HG03442 (cell line): Measurements from ENCODE around the gene INPP4A.
A peak's percentile ranks its signal among the peaks of the same experiment; 100 is the strongest.

Source experiments
- ATAC-seq: cut with Tn5 transposase; IDR thresholded peaks from one replicate; pipeline ENCODE4 v1.9.1; 2021; ENCODE audit warnings: mild to moderate bottlenecking, moderate library complexity; ENCODE audit not compliant: unreplicated experiment

INPP4A gene

DNA sequence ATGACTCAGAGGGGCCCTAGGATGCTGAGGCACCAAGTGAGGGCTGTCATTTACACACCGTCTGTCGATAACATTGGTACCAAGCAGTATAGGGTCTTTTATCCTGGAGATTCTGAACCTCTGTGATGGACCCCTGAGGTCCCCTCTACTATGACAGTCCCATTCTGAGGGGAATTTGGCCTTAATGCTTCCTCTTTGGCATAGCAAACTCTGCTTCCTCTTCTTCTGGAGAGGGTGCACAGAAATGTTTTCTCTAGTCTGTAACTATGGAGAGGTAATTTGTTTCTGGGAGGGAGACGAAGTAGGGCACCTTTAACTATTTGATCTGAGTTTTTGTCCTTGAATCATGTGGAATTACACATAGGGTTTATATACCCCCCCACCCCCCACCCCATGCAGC is 44.8 kb downstream of the INPP4A start:
- ATAC-seq: no peak

DNA sequence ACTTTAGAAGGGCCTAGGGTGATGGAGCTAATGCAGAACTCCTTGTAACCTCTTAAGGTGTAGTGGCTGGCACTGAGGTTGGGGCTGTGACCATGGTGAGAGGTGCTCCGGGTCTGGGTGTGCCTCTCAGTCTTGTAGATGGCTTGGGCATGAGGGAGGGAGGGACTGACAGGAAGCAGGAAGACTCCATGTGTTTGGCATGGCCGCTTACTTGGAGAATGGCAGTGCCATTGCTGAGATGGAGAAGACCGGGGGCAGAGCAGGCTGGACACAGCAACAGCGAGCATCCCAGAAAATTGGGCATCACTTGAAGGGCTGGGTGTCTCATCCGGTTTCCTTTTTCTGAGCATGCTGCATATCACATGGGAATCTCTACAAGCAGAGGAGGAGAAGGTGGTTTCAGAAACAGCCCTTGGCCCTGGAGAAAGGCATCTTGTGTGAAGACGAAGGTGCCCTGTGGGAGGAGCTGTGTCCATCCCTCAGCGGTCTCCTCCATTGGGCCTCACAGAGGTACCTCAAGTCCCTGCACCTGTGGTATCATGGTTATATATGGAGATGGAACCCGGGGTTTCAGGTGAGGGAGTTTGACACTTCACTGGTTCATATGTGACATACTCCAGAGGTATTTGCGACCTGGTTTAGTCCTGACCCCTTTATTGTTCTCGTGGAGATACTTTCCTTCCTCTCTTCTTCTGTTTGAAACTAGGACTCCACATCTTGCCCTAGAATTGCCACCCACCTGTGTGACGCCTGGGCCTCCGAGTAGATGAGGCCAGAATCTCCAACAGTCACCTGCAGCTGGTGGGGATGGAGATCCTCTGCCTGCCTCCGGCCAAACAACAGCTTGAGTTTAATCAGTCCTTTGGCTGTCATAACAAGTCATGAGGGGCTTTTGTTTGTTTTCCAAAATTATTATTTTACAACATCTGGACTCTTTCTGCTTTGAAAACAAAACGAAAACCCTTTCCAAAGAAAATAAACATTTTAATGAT is 45.6 kb downstream of the INPP4A start:
- no peak for ATAC-seq

GRCh38 chr2:98492441-98492840 is 47.8 kb downstream of the INPP4A start:
- no peak for ATAC-seq

GRCh38 chr2:98494699-98495098 is 50.0 kb downstream of the INPP4A start:
- no peak for ATAC-seq

DNA sequence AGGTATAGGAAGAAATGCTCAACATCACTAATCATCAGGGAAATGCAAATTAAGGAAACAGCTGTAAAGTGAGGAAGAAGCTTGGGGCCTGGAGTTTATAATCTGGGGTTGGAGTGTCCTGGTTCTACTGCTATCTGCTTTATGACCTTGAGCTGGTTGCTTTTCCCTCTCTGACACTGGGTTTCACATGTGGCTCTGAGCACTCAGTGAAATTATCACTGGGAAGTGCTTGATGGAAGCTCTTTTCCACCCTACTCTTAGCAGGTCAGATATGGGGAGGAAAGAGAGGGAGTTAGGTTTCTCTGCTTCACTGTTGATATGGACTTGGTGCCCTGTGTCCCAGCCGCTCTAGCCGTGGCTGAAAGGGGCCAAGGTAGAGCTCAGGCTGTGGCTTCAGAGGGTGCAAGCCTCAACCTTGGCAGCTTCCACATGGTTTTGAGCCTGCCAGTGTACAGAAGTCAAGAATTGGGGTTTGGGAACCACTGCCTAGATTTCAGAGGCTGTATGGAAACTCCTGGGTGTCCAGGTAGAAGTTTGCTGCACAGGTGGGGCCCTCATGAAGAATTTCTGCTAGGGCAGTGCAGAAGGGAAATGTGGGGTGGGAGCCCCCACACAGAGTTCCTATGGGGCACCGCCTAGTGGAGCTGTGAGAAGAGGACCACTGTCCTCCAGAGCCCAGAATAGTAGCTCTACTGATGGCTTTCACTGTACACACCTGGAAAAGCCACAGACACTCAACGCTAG is 52.3 kb downstream of the INPP4A start:
- no peak for ATAC-seq

GRCh38 chr2:98498703-98499440 is 54.2 kb downstream of the INPP4A start:
- no peak for ATAC-seq

DNA sequence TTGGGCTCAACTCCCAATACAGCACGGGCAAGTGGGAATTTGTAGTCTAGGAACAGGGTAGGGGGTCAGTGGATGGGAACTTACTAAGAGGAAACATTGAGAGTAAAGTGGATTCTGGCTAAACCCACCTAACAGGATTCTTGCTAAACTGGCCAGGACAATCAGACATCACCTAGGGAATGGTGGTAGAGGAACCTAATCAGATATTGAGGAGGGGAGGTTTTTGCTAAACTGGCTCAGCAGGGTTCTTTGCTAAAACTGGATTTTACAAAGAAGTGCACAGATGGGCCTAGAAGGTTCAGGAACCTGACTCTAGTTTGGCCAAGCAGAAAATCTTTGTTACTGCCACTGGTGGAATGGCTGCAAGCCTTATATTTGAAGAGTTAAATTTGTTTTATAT is 55.9 kb downstream of the INPP4A start:
- no peak for ATAC-seq

DNA sequence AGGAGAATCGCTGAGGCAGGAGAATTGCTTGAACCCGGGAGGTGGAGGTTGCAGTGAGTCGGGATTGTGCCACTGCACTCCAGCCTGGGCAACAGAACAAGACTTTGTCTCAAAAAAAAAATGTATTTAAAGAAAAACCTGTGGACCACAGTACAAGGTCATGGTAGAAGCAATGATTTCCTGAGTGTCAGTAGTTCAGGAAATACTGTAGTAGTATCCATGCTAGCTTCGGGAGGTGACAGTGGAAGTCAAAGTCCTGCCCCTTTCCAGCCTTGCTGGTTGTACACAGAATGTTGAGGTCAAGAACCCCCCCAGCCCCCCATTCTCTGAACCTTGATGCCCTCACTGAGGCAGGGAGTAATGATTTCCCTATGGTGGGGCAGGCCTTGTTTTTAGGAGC is 56.6 kb downstream of the INPP4A start:
- no peak for ATAC-seq

- ATAC-seq: no peak
These were observed 57.2 kb downstream of the INPP4A start for GRCh38 chr2:98501876-98502275.

GRCh38 chr2:98502556-98503335 is 58.1 kb downstream of the INPP4A start:
- ATAC-seq: no peak

DNA sequence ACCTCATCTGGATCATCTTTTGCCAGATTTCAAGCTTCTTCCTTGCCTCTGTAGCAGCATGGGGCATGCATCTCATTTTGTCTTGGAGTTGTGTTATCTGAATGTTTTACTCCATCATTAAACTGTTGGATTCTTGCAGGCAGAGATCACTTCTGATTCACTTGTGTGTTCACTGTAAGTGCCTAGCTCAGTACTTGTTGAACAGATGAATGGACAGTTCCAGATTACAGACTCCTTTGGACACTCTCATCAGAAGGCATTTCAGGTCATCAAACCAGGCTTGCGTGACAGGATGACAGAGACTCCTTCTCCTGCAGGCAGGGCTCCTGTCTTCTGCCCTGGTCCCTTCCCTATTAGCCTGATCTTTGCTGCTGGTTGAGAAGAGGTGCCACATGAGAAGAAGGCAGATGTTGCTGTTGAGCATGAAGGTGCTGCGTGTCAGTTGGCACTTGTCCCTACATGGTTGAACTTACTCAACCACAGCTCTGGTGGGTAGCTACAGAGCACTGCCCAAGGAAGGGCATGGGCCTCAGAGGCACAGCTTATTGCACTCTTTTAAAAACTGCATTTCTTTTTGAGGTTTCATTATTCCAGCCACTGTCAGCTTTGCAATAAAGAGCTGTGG is 58.9 kb downstream of the INPP4A start:
- ATAC-seq: no peak

- ATAC-seq: no peak
These were observed 59.9 kb downstream of the INPP4A start for GRCh38 chr2:98504381-98505109.

GRCh38 chr2:98505311-98505808 is 60.7 kb downstream of the INPP4A start:
- no peak for ATAC-seq

- no peak for ATAC-seq
These were observed 61.5 kb downstream of the INPP4A start for GRCh38 chr2:98505971-98506664.

GRCh38 chr2:98506881-98507280 is 62.2 kb downstream of the INPP4A start:
- no peak for ATAC-seq

DNA sequence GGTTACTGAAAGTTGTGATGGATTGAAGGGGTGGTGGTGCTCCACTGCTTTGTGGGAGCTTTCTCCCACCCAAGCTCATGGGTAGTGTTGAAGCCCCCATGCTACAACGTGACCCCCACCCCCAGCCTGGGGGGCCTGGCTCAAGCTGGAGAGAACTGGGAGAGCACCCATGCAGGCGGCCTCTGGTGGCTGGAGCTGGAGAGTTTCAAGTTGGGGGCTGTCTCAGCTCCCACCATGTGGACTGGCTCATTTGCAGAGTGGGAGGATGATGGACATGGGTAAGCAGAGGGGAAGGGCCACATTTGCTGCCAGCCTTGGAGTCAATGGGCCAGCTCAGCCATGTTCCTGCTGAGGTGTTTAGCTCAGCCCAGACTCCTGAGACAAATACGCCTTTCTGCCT is 62.8 kb downstream of the INPP4A start:
- ATAC-seq: no peak

GRCh38 chr2:98507891-98508708 is 63.4 kb downstream of the INPP4A start:
- peak; percentile 46 for ATAC-seq

DNA sequence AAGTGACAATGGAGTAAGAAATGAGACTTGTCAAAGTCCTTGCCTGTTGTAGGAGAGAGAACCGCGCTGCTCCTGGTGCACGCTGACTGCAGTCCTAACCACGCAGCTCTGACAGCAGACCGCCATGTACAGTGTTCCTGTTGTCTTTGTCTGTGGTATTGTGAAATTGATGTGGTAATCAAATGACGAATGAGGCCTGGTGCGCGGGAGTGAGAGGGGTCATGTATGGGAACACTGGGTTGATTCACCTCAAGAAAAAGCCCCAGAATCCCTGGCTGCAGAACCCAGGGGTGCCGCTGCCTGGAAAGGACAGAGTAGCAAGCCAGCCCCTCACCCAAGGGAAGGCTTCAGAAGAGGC is 64.0 kb downstream of the INPP4A start:
- no peak for ATAC-seq
